ENCODE measurements around the gene MYO1A. TPM values are rescaled to one million over a fixed set of nuclear protein-coding genes. Genes with fewer than 3 reads are reported as not detected.

MYO1A gene
- total and polyA plus RNA-seq, 4 donors = 0.03 to 0.28 (median 0.08) TPM; not detected in 1

GRCh38 chr12:57069523-57069922 lies 19.6 kb upstream of the MYO1A start:
- peaks cover 1 to 5% (median 4%) of the 10 kb centered on the region in 4 donors for H3K4me1 ChIP-seq (ENCODE audit: control insufficient read depth in 4 of 4, insufficient read depth in 4 of 4, low read length in 3 of 4)
- H3K27ac ChIP-seq (ENCODE audit: low read depth in 1 of 2, low read length in 2 of 2) = peak overlapping the region; percentile 43 to 84
- peak; percentile 62 for DNase-seq (ENCODE audit: low spot score)
- TF ChIP-seq TAF1 (conservative IDR thresholded peaks at IDR 0.05) = no peak
- no peak for TF ChIP-seq REST (IDR thresholded peaks at IDR 0.05)
- no peak for TF ChIP-seq NR2F2 (IDR thresholded peaks at IDR 0.05)
- peak in 1 of 2 donors; percentile 37 for TF ChIP-seq HNF4A (conservative IDR thresholded peaks at IDR 0.05)
- TF ChIP-seq ZBTB33 (IDR thresholded peaks at IDR 0.05) = no peak
- peak; percentile 34 to 62 for TF ChIP-seq RXRA (IDR thresholded peaks at IDR 0.05)
- no peak for TF ChIP-seq JUND (IDR thresholded peaks at IDR 0.05)
- no peak for TF ChIP-seq FOXA2 (IDR thresholded peaks at IDR 0.05)
- TF ChIP-seq HNF4G (IDR thresholded peaks at IDR 0.05) = no peak
- TF ChIP-seq SP1 (IDR thresholded peaks at IDR 0.05) = peak; percentile 63
- no peak for TF ChIP-seq GABPA (IDR thresholded peaks at IDR 0.05 in 1 of 2, conservative IDR thresholded peaks at IDR 0.05 in 1 of 2)
- peak; percentile 100 for TF ChIP-seq RAD21 (IDR thresholded peaks at IDR 0.05)
- TF ChIP-seq EGR1 (IDR thresholded peaks at IDR 0.05; ENCODE audit: low read depth in 2 of 2) = no peak
- TF ChIP-seq MAX (IDR thresholded peaks at IDR 0.05) = peak; percentile 17
- peak; percentile 45 for TF ChIP-seq YY1 (IDR thresholded peaks at IDR 0.05)
- no peak for TF ChIP-seq ATF3 (IDR thresholded peaks at IDR 0.05)
- no peak for TF ChIP-seq FOXA1 (IDR thresholded peaks at IDR 0.05)
- peak; percentile 98 for TF ChIP-seq CTCF (IDR thresholded peaks at IDR 0.05; ENCODE audit: low read depth, low read length, missing input control)
- WGBS = 21% methylated on average over 3 of the region's 3 CpGs
- H3K4me3 ChIP-seq (ENCODE audit: low read depth in 1 of 3, low read length in 3 of 3) = no peak overlapping the region
- H3K9me3 ChIP-seq (ENCODE audit: control insufficient read depth in 4 of 4, low read length in 3 of 4) = no peaks in the 10 kb centered on the region
- H3K36me3 ChIP-seq (ENCODE audit: control insufficient read depth in 4 of 4, insufficient read depth in 3 of 4, low read depth in 1 of 4, low read length in 3 of 4) = peaks cover 0 to 2% (median 2%) of the 10 kb centered on the region in 4 donors
- no peaks in the 10 kb centered on the region for H3K27me3 ChIP-seq (ENCODE audit: control insufficient read depth in 4 of 4, insufficient read depth in 4 of 4, low read length in 3 of 4)
- peak overlapping the region; percentile 17 to 61 for H3K9ac ChIP-seq (ENCODE audit: low read depth in 1 of 2, low read length in 2 of 2)
